HepG2 (cell line): ENCODE results near the gene UBTD1. TPM values are rescaled to one million over a fixed set of nuclear protein-coding genes. Genes with fewer than 3 reads are reported as not detected.

Experiments
- ATAC-seq: fragments of 200-7000 bp; cut with Tn5 transposase; 3 replicates; pipeline ENCODE4 v1.9.1; 2020; ENCODE audit warnings: mild to moderate bottlenecking, moderate library complexity
- BruUV-seq: library from RNA; stranded (reverse); fragments of 400-500 nt; replicated peaks from 2 replicates; lab custom pipeline; 2021; lab: Mats Ljungman, UMichigan
- CTCF ChIA-PET: fragments of 300-600 bp; formaldehyde crosslinking; extraction: SDS; loops from one replicate; lab custom pipeline; 2021; ENCODE audit warnings: low total read pairs, inconsistent platforms, low intra/inter-chr PET ratio; lab: Yijun Ruan, JAX
- POLR2A ChIA-PET: fragments of 350-600 bp; sonication (Branson Sonifier 250); formaldehyde crosslinking; loops from one replicate; lab custom pipeline; 2020; ENCODE audit warnings: antibody characterized with exemption, inconsistent platforms; lab: Yijun Ruan, JAX
- DNase-seq: peaks from one replicate; pipeline ENCODE4 v3.0.0-alpha.2; 2015; ENCODE audit warnings: low spot score
- FAIRE-seq: peaks from 3 replicates; lab custom pipeline; 2011; peaks lifted over from hg19 to GRCh38; lab: Jason Lieb, UNC
- H2AFZ ChIP-seq: one replicate; pipeline ENCODE4 v1.6.1; 2011; ENCODE audit warnings: low read length, inconsistent platforms
- H3K27ac ChIP-seq: fragments of 300-600 bp; 3 replicates; pipeline ENCODE4 v1.8.0; 2011; ENCODE audit warnings: mixed run types, mild to moderate bottlenecking, mixed read lengths, low read length, inconsistent platforms; ENCODE audit not compliant: insufficient read depth; ENCODE audit errors: extremely low read length
- H3K27me3 ChIP-seq, 2 experiments: fragments of 200-600 bp in 1 of 2; 2 replicates in 1 of 2; 3 replicates in 1 of 2; pipeline versions ENCODE4 v1.6.0 to v1.8.0; 2011; ENCODE audit warnings: low read length in 2 of 2, mild to moderate bottlenecking in 2 of 2, moderate library complexity in 2 of 2, inconsistent platforms in 1 of 2; ENCODE audit not compliant: insufficient read depth in 2 of 2, control insufficient read depth in 1 of 2
- H3K36me3 ChIP-seq, 2 experiments: fragments of 200-600 bp in 1 of 2; replicated peaks in 1 of 2; 2 replicates in 1 of 2; 3 replicates in 1 of 2; pipeline versions ENCODE4 v1.5.1 to v1.8.0; 2011; ENCODE audit warnings: low read length in 2 of 2, inconsistent platforms in 1 of 2; ENCODE audit not compliant: insufficient read depth in 2 of 2, control insufficient read depth in 1 of 2
- H3K4me1 ChIP-seq: 2 replicates; pipeline ENCODE4 v1.5.1; 2012; ENCODE audit warnings: low read length, inconsistent platforms; ENCODE audit not compliant: insufficient read depth
- H3K4me2 ChIP-seq: 2 replicates; pipeline ENCODE4 v1.6.0; 2011; ENCODE audit warnings: low read depth, low read length, inconsistent platforms
- H3K4me3 ChIP-seq, 3 experiments: fragments of 200-600 bp in 1 of 3; sonication (generic), shearing (Covaris generic) in 1 of 3; replicated peaks in 1 of 3; 2 replicates each; pipeline ENCODE4 v1.5.1; 2011 to 2016; ENCODE audit warnings: low read length in 3 of 3, inconsistent platforms in 2 of 3, low read depth in 2 of 3, mild to moderate bottlenecking in 2 of 3, control low read depth in 1 of 3, mixed read lengths in 1 of 3; ENCODE audit not compliant: insufficient read depth in 1 of 3
- H3K79me2 ChIP-seq: one replicate; pipeline ENCODE4 v1.6.1; 2011; ENCODE audit warnings: low read length, inconsistent platforms; ENCODE audit not compliant: insufficient read depth
- H3K9ac ChIP-seq: 2 replicates; pipeline ENCODE4 v1.6.0; 2011; ENCODE audit warnings: mild to moderate bottlenecking, low read depth, low read length, inconsistent platforms; ENCODE audit not compliant: insufficient read depth
- H3K9me3 ChIP-seq: 2 replicates; pipeline ENCODE4 v1.5.1; 2012; ENCODE audit warnings: mild to moderate bottlenecking, low read length
- H4K20me1 ChIP-seq: 2 replicates; pipeline ENCODE4 v1.6.0; 2011; ENCODE audit warnings: inconsistent platforms, mild to moderate bottlenecking, low read length, moderate library complexity; ENCODE audit not compliant: insufficient read depth
- PRPF4 ChIP-seq: fragments of 200-400 bp; formaldehyde crosslinking; IDR thresholded peaks from 2 replicates; pipeline ENCODE4 v1.6.1; 2016; ENCODE audit warnings: low read length, low read depth; ENCODE audit not compliant: poor library complexity, severe bottlenecking
- ZFY ChIP-seq: sonication (generic); formaldehyde crosslinking; IDR thresholded peaks from 2 replicates; pipeline ENCODE4 v1.4.0; 2020; ENCODE audit warnings: missing genetic modification reagents
- WGBS: methylation state at CpG from one replicate; pipeline ENCODE4 v1.1.6; 2017; ENCODE audit warnings: low lambda C conversion rate; 5-methylcytosine and 5-hydroxymethylcytosine counted together
- in situ Hi-C: cut with HindIII; loops from 2 replicates; pipeline ENCODE4 v1.10.0; 2017; ENCODE audit warnings: low pct_unique_long_range_greater_than_20kb; ENCODE audit not compliant: extremely low pct_ligation_motif_present
- intact Hi-C: fragments of 100-400 bp; cut with micrococcal nuclease; formaldehyde crosslinking; loops from one replicate; pipeline ENCODE4 v1.10.0; 2022; ENCODE audit not compliant: unreplicated experiment
- polyA plus RNA-seq, 8 experiments: library from polyadenylated mRNA; depleted of rRNA in 3 of 8; stranded (reverse) in 7 of 8; unstranded in 1 of 8; fragments of >200 nt; fragmentation: Illumina TruSeq in 4 of 8; extraction: Trizol in 4 of 8; gene quantifications; 2 replicates each; pipeline versions ENCODE4 v1.2.1 to v1.2.3, GENCODE V29; 2011 to 2016; ENCODE audit warnings: low read depth in 4 of 8, missing spikeins in 1 of 8, mixed read lengths in 1 of 8; ENCODE audit not compliant: insufficient read depth in 1 of 8
- total RNA-seq, 5 experiments: library from RNA; depleted of rRNA; stranded (reverse); fragments of >200 nt; fragmentation: Illumina TruSeq; extraction: Trizol; gene quantifications; 2 replicates each; pipeline ENCODE4 v1.2.3, GENCODE V29; 2016; ENCODE audit warnings: low read depth in 1 of 5
- TF ChIP-seq, protein P1 (sequence below): sonication (generic); formaldehyde crosslinking; IDR thresholded peaks from 2 replicates; pipeline ENCODE4 v1.4.0; 2020; ENCODE audit warnings: mild to moderate bottlenecking, missing genetic modification reagents
- TF ChIP-seq, protein P2 (sequence below): sonication (generic); formaldehyde crosslinking; IDR thresholded peaks from 2 replicates; pipeline ENCODE4 v1.4.0; 2020; ENCODE audit warnings: missing genetic modification reagents
- TF ChIP-seq, protein P3 (sequence below): sonication (generic); formaldehyde crosslinking; IDR thresholded peaks from 2 replicates; pipeline ENCODE4 v1.4.0; 2020; ENCODE audit warnings: missing genetic modification reagents, mild to moderate bottlenecking, borderline replicate concordance

UBTD1 gene
- total and polyA plus RNA-seq, 2 of the 13 experiments (the other 11 are each of a cell fraction or from before 2014, with no cell fraction given): 7.9 to 10.0 TPM

DNA sequence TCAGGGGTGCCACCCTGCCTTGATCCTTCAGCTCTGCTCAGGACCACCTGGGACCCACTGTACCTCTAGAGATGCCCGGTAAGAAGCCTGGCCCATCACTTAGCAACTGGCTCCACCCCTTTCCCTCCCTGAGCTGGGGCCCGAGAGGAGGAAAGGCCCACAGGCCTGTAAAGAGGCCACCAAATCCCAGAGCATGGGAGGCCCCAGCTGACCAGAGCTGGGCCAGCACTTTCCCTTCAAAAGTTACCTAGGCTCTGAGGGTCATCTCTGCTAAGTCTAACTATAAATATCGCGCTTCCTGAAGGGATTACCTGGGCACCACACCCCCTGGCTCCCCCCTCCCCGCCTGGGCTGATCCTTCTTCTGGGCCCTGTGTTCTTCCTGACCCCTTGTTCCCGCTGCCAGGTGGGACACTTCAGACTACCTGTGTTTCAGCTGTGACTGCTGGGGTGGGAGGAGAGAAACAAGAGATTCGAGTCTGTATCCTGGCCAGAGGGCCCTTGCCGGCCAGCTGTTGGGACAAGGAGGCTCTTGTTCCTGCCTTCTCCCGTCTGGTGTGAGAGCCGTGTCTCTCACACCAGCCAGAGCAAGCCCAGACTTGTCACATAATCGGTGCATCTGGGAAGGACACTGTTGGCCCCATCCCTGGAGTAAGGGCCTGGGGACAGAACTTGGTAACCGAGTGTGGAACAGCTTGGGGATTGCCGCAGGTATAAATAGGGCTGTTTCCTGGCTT, 51.0 kb downstream of the UBTD1 start (continued):
- TF ChIP-seq, protein P1, sequence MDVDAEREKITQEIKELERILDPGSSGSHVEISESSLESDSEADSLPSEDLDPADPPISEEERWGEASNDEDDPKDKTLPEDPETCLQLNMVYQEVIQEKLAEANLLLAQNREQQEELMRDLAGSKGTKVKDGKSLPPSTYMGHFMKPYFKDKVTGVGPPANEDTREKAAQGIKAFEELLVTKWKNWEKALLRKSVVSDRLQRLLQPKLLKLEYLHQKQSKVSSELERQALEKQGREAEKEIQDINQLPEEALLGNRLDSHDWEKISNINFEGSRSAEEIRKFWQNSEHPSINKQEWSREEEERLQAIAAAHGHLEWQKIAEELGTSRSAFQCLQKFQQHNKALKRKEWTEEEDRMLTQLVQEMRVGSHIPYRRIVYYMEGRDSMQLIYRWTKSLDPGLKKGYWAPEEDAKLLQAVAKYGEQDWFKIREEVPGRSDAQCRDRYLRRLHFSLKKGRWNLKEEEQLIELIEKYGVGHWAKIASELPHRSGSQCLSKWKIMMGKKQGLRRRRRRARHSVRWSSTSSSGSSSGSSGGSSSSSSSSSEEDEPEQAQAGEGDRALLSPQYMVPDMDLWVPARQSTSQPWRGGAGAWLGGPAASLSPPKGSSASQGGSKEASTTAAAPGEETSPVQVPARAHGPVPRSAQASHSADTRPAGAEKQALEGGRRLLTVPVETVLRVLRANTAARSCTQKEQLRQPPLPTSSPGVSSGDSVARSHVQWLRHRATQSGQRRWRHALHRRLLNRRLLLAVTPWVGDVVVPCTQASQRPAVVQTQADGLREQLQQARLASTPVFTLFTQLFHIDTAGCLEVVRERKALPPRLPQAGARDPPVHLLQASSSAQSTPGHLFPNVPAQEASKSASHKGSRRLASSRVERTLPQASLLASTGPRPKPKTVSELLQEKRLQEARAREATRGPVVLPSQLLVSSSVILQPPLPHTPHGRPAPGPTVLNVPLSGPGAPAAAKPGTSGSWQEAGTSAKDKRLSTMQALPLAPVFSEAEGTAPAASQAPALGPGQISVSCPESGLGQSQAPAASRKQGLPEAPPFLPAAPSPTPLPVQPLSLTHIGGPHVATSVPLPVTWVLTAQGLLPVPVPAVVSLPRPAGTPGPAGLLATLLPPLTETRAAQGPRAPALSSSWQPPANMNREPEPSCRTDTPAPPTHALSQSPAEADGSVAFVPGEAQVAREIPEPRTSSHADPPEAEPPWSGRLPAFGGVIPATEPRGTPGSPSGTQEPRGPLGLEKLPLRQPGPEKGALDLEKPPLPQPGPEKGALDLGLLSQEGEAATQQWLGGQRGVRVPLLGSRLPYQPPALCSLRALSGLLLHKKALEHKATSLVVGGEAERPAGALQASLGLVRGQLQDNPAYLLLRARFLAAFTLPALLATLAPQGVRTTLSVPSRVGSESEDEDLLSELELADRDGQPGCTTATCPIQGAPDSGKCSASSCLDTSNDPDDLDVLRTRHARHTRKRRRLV (CRISPR knock-in tag): no peak
- 0 out of 2 replicates have a peak, but pooled peaks have one; percentile 26 for TF ChIP-seq ZFY (CRISPR knock-in tag)

DNA sequence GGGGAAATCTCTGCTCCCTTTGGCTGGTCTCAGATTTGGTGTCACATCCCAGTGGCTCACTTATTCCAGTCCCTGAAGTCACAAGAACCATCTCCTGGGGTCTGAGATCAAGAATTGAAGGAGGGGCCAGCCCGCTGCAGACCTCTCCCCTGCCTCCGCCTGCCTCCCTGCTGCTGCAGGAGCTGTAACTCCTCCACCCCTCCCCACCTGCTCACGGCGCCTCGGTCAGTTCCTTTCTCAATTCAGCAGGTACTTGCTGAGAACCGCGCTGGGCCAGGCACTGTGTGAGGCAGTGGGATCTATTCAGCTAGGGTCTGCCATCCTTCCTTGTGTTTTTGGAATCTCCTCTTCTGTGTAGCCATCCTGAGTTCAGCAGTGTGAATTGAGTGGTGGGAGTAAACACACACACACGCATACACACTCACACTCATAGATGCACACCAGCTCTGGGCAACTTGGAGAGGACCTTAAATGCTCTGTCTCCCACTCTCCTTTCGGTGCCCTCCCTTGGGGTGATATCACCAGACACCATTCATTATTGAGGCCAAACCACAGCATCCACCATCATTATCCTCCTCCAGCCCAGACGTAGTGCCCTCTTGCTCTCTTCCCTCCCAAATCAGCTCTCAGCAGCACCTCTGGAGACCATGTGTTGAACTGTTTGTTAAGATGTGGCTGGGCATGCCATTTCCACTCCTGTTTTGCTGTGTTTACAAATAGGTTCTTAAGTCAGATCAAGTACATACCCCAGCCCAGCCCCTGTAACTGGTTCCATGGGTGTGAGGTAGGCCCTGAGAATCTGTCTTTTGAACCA, 51.8 kb downstream of the UBTD1 start:
- Histone ChIP-seq H3K9ac (peak overlapping the region; percentile 55; the same call in 1 of the 2 replicates), H4K20me1 (no peaks in the 10 kb centered on the region), H3K79me2 (no peaks in the 10 kb centered on the region), H3K4me1 (peaks cover 37% of the 10 kb centered on the region), H3K9me3 (no peaks in the 10 kb centered on the region), H2AFZ (no peak overlapping the region), H3K4me3 (no peak overlapping the region), H3K36me3 (no peaks in the 10 kb centered on the region), H3K27me3 (no peaks in the 10 kb centered on the region), H3K27ac (peak overlapping the region; percentile 50), H3K4me2 (no peak overlapping the region)
- no peak for TF ChIP-seq PRPF4
- TF ChIP-seq, protein P2, sequence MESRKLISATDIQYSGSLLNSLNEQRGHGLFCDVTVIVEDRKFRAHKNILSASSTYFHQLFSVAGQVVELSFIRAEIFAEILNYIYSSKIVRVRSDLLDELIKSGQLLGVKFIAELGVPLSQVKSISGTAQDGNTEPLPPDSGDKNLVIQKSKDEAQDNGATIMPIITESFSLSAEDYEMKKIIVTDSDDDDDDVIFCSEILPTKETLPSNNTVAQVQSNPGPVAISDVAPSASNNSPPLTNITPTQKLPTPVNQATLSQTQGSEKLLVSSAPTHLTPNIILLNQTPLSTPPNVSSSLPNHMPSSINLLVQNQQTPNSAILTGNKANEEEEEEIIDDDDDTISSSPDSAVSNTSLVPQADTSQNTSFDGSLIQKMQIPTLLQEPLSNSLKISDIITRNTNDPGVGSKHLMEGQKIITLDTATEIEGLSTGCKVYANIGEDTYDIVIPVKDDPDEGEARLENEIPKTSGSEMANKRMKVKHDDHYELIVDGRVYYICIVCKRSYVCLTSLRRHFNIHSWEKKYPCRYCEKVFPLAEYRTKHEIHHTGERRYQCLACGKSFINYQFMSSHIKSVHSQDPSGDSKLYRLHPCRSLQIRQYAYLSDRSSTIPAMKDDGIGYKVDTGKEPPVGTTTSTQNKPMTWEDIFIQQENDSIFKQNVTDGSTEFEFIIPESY (CRISPR knock-in tag): peak; percentile 33; the same call in 1 of the 2 replicates
- TF ChIP-seq, protein P3, sequence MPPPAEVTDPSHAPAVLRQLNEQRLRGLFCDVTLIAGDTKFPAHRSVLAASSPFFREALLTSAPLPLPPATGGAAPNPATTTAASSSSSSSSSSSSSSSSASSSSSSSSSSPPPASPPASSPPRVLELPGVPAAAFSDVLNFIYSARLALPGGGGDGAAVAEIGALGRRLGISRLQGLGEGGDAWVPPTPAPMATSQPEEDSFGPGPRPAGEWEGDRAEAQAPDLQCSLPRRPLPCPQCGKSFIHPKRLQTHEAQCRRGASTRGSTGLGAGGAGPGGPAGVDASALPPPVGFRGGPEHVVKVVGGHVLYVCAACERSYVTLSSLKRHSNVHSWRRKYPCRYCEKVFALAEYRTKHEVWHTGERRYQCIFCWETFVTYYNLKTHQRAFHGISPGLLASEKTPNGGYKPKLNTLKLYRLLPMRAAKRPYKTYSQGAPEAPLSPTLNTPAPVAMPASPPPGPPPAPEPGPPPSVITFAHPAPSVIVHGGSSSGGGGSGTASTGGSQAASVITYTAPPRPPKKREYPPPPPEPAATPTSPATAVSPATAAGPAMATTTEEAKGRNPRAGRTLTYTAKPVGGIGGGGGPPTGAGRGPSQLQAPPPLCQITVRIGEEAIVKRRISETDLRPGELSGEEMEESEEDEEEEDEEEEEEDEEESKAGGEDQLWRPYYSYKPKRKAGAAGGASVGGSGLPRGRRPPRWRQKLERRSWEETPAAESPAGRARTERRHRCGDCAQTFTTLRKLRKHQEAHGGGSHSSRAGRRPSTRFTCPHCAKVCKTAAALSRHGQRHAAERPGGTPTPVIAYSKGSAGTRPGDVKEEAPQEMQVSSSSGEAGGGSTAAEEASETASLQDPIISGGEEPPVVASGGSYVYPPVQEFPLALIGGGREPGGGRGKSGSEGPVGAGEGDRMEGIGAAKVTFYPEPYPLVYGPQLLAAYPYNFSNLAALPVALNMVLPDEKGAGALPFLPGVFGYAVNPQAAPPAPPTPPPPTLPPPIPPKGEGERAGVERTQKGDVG (CRISPR knock-in tag): 0 out of 2 replicates have a peak, but pooled peaks have one; percentile 4
- WGBS: 94% methylated on average over 10 of the region's 10 CpGs
- CTCF ChIA-PET: no interaction called here
- ATAC-seq (no peak), FAIRE-seq (no peak), DNase-seq (no peak)
- in situ Hi-C loops (loop anchor here (5.0 kb wide), 1 partner anchor 88 kb away; no protein-coding TSS in a partner anchor), intact Hi-C loops (no loop called here)
- POLR2A ChIA-PET: interaction anchor here (1.3 kb wide), 1 partner anchor 53 kb away, joined by 3 read pairs; no protein-coding TSS in a partner anchor
- BruUV-seq: TSS peak; percentile 87
